Spleen (tissue), 11 donors: ENCODE data around the gene PLXNB1. TPM values are rescaled to one million over a fixed set of nuclear protein-coding genes. Genes with fewer than 3 reads are reported as not detected.
A peak's percentile ranks its signal among the peaks of the same experiment; 100 is the strongest.

Experiments
- DNase-seq: peaks from one replicate; pipeline ENCODE4 v3.0.0-alpha.2; 2020
- H3K27ac ChIP-seq, 8 donors: fragments of 200-600 bp; sonication (generic) in 7 of 8; 1 replicate in 4 of 8; 2 replicates in 4 of 8; pipeline versions ENCODE4 v1.5.0 to v1.8.0; 2016 to 2021; ENCODE audit warnings: inconsistent platforms in 4 of 8, mild to moderate bottlenecking in 4 of 8, moderate library complexity in 1 of 8
- H3K27me3 ChIP-seq, 7 donors: fragments of 200-600 bp; sonication (generic) in 6 of 7; replicated peaks in 1 of 7; 1 replicate in 4 of 7; 2 replicates in 3 of 7; pipeline versions ENCODE4 v1.5.0 to v1.8.0; 2016 to 2021; ENCODE audit warnings: inconsistent platforms in 3 of 7, mild to moderate bottlenecking in 1 of 7
- H3K36me3 ChIP-seq, 6 donors: fragments of 200-600 bp; sonication (generic) in 5 of 6; 1 replicate in 4 of 6; 2 replicates in 2 of 6; pipeline versions ENCODE4 v1.5.0 to v1.8.0; 2016 to 2021; ENCODE audit warnings: inconsistent platforms in 2 of 6
- H3K4me1 ChIP-seq, 6 donors: fragments of 200-600 bp; sonication (generic) in 5 of 6; 1 replicate in 3 of 6; 2 replicates in 3 of 6; pipeline versions ENCODE4 v1.5.0 to v1.8.0; 2016 to 2021; ENCODE audit warnings: inconsistent platforms in 3 of 6
- H3K4me3 ChIP-seq, 8 donors: fragments of 200-600 bp; sonication (generic) in 7 of 8; 1 replicate in 4 of 8; 2 replicates in 4 of 8; pipeline versions ENCODE4 v1.5.0 to v1.8.0; 2016 to 2021; ENCODE audit warnings: inconsistent platforms in 4 of 8, mild to moderate bottlenecking in 4 of 8, moderate library complexity in 2 of 8
- H3K9me3 ChIP-seq, 8 donors: fragments of 200-600 bp; sonication (generic) in 7 of 8; 1 replicate in 4 of 8; 2 replicates in 4 of 8; pipeline versions ENCODE4 v1.5.0 to v1.8.0; 2016 to 2021; ENCODE audit warnings: inconsistent platforms in 4 of 8
- POLR2A ChIP-seq, 3 donors: fragments of 450-650 bp; IDR thresholded peaks; one replicate each; pipeline ENCODE4 v1.5.1; 2017; ENCODE audit warnings: antibody characterized with exemption in 3 of 3, mild to moderate bottlenecking in 1 of 3
- POLR2AphosphoS5 ChIP-seq, 3 donors: sonication (generic); formaldehyde crosslinking; IDR thresholded peaks; one replicate each; pipeline ENCODE4 v1.5.1; 2017; ENCODE audit warnings: antibody characterized with exemption in 3 of 3
- WGBS, 5 donors: extraction: QIAGEN DNeasy Blood & Tissue Kit in 3 of 5; methylation state at CpG; one replicate each; pipeline versions ENCODE4 v1.1.5 to v1.1.7; 2013 to 2018; 5-methylcytosine and 5-hydroxymethylcytosine counted together
- intact Hi-C: fragments of 100-400 bp; cut with DNase I; formaldehyde crosslinking; loops from one replicate; pipeline ENCODE4 v1.15.0; 2023; ENCODE audit warnings: low total_unique reads
- polyA plus RNA-seq, 3 donors: library from polyadenylated mRNA; stranded (reverse); fragments of 200-250 nt; gene quantifications; one replicate each; pipeline ENCODE4 v1.2.1, GENCODE V29; 2013
- total RNA-seq, 7 donors: library from RNA; depleted of rRNA in 3 of 7; stranded (reverse); fragments of >200 nt in 3 of 7; fragmentation: NEBNext Ultra II Directional in 4 of 7; extraction: Animal tissue kit (Norgen Biotek cat#: 25700) in 4 of 7; gene quantifications; one replicate each; pipeline versions ENCODE4 v1.1.0 to v1.2.1, GENCODE V29; 2016 to 2021
- TF ChIP-seq, protein P1 (sequence below), 11 experiments: fragments of 200-600 bp in 7 of 11; fragments of 450-650 bp in 4 of 11; sonication (generic) in 4 of 11; IDR thresholded peaks in 8 of 11; conservative IDR thresholded peaks in 3 of 11; 1 replicate in 7 of 11; 2 replicates in 4 of 11; pipeline versions ENCODE4 v1.4.0 to v1.8.0; 2016 to 2021; ENCODE audit warnings: antibody characterized with exemption in 11 of 11, inconsistent platforms in 4 of 11, mild to moderate bottlenecking in 1 of 11
- donor health status: healthy with polysubstance abuse.
- donor health status: DM: no; HTN: no; CAD: no; lungs with moderate emphysema.
- donor health status: DM: no; HTN: no; CAD: no.
- donor health status: Bipolar disorder and iron deficiency.
- donor health status: healthy.
- donor health status: DM: no; HTN: no; CAD: no.
- donor health status: DM: yes; HTN: yes; CAD: no.

The PLXNB1 gene
- total and polyA plus RNA-seq, 10 donors: 12.3 to 95.9 (median 54.2) TPM

GRCh38 chr3:48387634-48388033, 42.3 kb downstream of the PLXNB1 start:
- no peak for DNase-seq
- Histone ChIP-seq H3K27me3 (no peaks in the 10 kb centered on the region), H3K9me3 (peaks cover 0 to 5% (median 0%) of the 10 kb centered on the region in 8 donors), H3K27ac (no peak overlapping the region), H3K36me3 (no peaks in the 10 kb centered on the region), H3K4me1 (no peaks in the 10 kb centered on the region), H3K4me3 (no peak overlapping the region)
- TF ChIP-seq POLR2A (IDR thresholded peaks at IDR 0.05): no peak
- TF ChIP-seq, protein P1, sequence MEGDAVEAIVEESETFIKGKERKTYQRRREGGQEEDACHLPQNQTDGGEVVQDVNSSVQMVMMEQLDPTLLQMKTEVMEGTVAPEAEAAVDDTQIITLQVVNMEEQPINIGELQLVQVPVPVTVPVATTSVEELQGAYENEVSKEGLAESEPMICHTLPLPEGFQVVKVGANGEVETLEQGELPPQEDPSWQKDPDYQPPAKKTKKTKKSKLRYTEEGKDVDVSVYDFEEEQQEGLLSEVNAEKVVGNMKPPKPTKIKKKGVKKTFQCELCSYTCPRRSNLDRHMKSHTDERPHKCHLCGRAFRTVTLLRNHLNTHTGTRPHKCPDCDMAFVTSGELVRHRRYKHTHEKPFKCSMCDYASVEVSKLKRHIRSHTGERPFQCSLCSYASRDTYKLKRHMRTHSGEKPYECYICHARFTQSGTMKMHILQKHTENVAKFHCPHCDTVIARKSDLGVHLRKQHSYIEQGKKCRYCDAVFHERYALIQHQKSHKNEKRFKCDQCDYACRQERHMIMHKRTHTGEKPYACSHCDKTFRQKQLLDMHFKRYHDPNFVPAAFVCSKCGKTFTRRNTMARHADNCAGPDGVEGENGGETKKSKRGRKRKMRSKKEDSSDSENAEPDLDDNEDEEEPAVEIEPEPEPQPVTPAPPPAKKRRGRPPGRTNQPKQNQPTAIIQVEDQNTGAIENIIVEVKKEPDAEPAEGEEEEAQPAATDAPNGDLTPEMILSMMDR (IDR thresholded peaks at IDR 0.05 in 8 of 11, conservative IDR thresholded peaks at IDR 0.05 in 3 of 11): no peak
- no peak for TF ChIP-seq POLR2AphosphoS5 (IDR thresholded peaks at IDR 0.05)
- intact Hi-C loops: no loop called here

- Histone ChIP-seq H3K27ac (peak overlapping the region in 3 of 8 donors; percentile 6 to 35 (median 13)), H3K4me3 (no peak overlapping the region), H3K36me3 (no peaks in the 10 kb centered on the region), H3K4me1 (peaks cover 0 to 25% (median 6%) of the 10 kb centered on the region in 6 donors), H3K27me3 (no peaks in the 10 kb centered on the region), H3K9me3 (no peaks in the 10 kb centered on the region)
- no peak for DNase-seq
- intact Hi-C loops: no loop called here
- WGBS, 5 donors: 66 to 76% (median 73%) methylated on average over 5 of the region's 5 CpGs
- TF ChIP-seq, protein P1 (IDR thresholded peaks at IDR 0.05 in 8 of 11, conservative IDR thresholded peaks at IDR 0.05 in 3 of 11): no peak
- TF ChIP-seq POLR2A (IDR thresholded peaks at IDR 0.05) (no peak), POLR2AphosphoS5 (IDR thresholded peaks at IDR 0.05) (no peak)
Measured at GRCh38 chr3:48372862-48373435, 56.9 kb downstream of the PLXNB1 start.

DNA sequence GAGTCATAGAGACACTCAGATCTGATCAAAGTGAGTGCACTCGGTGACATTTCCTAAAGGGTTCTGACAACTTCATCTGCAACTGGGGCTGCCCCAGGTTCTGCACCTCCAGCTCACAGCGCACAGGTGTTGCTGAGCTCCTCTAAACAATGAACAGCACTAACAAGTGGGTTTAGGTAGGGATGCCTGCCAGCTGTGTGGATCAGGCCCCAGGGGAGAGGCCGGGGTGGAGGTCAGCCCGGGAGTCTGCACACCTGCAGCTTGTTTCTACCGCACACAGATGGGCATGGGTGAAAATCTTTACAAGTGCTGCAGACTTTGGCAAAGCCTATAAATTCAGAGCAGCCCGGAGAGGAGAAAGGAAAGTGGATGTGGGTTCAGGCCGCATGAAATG, 57.5 kb downstream of the PLXNB1 start:
- no peak for DNase-seq
- intact Hi-C loops: no loop called here
- no peak overlapping the region for H3K4me3 ChIP-seq
- H3K9me3 ChIP-seq: no peaks in the 10 kb centered on the region
- 67 to 82% (median 75%) methylated on average over 6 to 7 of the region's 7 CpGs for WGBS, 5 donors
- H3K36me3 ChIP-seq: no peaks in the 10 kb centered on the region
- H3K27ac ChIP-seq: peak overlapping the region in 2 of 8 donors; percentile 12 to 13
- peaks cover 0 to 25% (median 6%) of the 10 kb centered on the region in 6 donors for H3K4me1 ChIP-seq
- TF ChIP-seq POLR2A (IDR thresholded peaks at IDR 0.05): no peak
- H3K27me3 ChIP-seq: no peaks in the 10 kb centered on the region

DNA sequence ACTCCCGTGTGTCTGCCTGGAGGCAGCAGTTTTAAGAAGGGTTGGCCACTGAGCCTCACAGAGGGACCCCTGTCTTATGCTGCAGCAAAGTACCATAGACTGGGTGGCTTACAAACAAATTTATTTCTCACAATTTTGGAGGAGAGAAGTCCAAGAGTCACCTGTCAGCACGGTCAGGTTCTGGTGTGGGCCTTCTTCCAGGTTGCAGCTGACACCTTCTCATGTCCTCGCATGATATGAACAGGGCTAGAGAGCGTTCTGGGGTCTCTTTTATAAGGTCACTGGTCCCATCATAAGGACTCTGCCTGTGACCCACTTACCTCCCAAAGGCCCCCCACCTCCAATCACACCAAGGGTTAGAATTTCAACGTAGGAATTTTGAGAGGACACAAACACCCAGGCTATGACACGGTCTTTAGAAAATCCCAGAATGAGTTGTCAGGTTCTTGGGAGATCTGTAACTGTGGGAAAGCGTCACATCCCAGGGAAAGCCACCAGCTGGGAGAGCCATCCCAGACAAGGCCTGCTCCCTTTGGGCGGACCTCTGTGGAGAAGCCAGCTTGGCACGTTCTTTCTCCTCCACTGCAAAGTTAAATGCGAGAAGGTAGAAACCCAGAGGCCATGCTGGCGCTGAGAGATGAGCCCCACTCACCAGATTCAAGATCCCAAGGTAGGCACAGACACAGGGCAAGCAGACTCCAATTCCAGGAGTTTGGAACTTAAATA, 58.1 kb downstream of the PLXNB1 start, which contains the start of gene FBXW12:
Gene FBXW12 (plus strand): TSS at position 569 of the 726 bp plus-strand sequence. CDS start 549 bp downstream, outside the sequence.
- H3K4me1 ChIP-seq: peaks cover 0 to 25% (median 9%) of the 10 kb centered on the region in 6 donors
- H3K27me3 ChIP-seq: no peaks in the 10 kb centered on the region
- 87 to 93% (median 90%) methylated on average over 11 of the region's 11 CpGs for WGBS, 5 donors
- no peak within 1 kb of the TSS for H3K4me3 ChIP-seq
- TF ChIP-seq, protein P1 (IDR thresholded peaks at IDR 0.05 in 8 of 11, conservative IDR thresholded peaks at IDR 0.05 in 3 of 11): no peak
- no peak for TF ChIP-seq POLR2AphosphoS5 (IDR thresholded peaks at IDR 0.05)
- no peak for TF ChIP-seq POLR2A (IDR thresholded peaks at IDR 0.05)
- H3K27ac ChIP-seq: peak within 1 kb of the TSS in 3 of 8 donors; percentile 6 to 39 (median 35)
- H3K36me3 ChIP-seq: no peaks in the 10 kb centered on the region
- H3K9me3 ChIP-seq: no peaks in the 10 kb centered on the region
- intact Hi-C loops: no loop called here
- no peak for DNase-seq
